Stimulated activated CD4-positive, alpha-beta T cell treated with anti-CD3 and anti-CD28 coated beads, Interleukin-2, amount 100 ng/mL, for 48 hours (primary cell): ENCODE measurements around the gene PLEKHN1.
"Not testable (repeated sequence)": the region's sequence is repeated elsewhere in the genome, so short reads cannot be mapped to it uniquely, and the experiment has no call there.

Experiments
- DNase-seq, 2 donors: peaks; one replicate each; pipeline ENCODE4 v3.0.0-alpha.2; 2020

Gene PLEKHN1

DNA sequence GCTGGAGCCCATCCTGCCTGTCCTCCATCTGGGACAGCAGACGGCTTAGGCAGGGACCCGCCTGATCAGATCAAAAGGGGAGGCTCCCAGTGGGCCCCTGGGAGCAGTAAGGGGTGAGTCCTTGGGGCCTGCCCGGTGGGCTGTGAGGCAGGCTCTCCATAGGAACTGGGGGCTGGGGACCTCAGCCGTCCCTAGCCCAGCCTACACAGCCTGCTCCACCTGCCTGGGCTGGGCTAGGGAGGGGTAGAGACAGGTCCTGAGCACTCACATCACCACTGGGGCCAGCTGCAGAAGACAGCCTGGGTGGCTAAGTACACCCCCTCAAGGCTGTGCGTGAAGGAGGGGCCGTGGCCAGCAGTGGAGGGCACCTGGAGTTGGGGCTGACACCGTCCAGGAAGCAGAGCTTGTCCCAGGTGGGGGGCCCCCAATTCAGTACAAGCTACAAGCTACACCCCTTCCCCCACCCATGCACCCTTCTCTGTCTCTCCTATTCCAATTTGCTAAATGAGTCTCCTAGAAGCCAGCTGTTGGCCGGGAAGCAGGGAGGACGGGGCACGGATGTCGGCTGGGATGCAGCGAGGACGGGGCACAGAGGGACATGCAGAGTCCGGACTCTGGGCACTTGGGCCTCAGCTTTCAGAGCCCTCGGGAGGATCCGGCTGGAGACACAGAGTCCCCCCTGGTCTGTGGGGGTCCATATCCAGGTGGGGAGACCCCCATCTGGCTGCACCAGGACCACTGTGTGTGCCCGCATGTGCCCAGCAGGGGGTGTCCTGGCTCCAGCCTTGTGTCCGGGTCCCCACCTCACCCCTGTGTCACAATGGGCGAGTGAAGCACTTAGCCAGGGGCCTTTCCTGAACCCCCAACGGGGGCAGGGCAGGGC, 48.8 kb downstream of the PLEKHN1 start:
- no peak for DNase-seq

DNA sequence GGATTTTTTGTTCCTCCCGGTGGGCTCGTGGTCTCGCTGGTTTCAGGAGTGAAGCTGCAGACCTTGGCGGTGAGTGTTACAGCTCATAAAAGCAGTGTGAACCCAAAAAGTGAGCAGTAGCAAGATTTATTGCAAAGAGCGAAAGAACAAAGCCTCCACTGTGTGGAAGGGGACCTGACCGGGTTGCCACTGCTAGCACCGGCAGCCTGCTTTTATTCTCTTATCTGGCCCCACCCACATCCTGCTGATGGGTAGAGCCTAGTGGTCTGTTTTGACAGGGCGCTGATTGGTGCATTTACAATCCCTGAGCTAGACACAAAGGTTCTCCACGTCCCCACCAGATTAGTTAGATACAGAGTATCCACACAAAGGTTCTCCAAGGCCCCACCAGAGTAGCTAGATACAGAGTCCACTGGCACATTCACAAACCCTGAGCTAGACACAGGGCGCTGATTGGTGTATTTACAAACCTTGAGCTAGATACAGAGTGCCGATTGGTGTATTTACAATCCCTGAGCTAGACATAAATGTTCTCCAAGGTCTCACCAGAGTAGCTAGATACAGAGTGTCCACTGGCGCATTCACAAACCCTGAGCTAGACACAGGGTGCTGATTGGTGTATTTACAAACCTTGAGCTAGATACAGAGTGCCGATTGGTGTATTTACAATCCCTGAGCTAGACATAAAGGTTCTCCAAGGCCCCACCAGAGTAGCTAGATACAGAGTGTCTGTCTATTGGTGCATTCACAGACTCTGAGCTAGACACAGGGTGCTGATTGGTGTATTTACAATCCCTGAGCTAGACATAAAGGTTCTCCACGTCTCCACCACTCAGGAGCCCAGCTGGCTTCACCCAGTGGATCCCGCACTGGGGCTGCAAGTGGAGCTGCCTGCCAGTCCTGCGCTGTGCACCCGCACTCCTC, 51.4 kb downstream of the PLEKHN1 start:
- DNase-seq = not testable (repeated sequence)

GRCh38 chr1:1018321-1018685, 52.0 kb downstream of the PLEKHN1 start:
- DNase-seq = not testable (repeated sequence)

DNA sequence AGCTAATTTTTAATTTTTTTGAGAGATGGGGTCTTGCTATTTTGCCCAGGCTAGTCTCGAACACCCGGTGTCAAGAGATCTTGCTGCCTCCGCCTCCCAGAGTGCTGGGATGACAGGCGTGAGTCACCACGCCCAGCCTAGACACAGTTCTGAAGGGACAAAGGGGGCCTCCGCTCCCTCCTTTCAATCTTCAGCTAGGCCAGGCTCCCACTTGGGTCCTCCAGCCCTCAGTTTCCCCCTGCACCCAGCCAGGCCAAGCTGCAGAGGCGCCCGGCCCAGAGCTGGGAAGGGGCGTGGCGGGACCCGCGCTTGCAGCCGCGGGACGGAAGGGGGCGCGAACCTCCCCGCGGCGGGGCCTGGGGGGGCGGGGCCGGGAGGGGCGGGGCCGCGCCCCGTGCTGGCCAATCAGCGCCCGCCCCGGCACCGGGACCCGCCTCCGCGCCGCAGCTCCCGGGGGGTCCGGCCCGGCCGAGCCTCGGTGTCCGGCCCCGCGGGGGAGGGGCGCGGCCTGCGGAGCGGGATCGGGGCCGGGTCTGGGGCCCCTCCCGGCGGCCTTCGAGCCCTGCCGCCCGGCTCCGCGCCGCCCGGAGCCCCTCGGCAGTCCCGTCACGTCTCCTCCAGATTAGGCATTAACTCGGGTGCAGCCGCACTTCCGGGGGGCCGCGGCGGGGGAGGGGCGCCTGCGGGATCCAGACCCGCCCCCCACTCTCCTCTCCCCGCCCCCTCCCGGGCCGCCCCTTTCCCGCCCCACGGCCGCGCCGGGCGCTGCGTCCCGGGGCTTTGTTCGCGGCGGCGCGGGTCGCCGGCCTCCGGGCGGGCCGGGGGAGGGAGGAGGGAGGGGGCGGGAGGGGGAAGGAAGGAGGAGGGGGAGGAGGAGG, 53.1 kb downstream of the PLEKHN1 start:
- peak; percentile 74 to 85 for DNase-seq

DNA sequence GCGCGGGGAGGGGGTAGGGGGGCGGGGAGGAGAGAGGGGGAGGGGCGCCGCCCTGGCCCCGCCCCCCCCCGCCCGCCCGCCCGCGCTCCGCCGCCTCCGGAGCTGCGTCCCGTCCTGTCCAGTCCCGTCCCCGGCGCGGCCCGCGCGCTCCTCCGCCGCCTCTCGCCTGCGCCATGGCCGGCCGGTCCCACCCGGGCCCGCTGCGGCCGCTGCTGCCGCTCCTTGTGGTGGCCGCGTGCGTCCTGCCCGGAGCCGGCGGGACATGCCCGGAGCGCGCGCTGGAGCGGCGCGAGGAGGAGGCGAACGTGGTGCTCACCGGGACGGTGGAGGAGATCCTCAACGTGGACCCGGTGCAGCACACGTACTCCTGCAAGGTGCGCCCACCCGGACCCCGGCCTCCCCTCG, 53.7 kb downstream of the PLEKHN1 start, which contains the start of gene AGRN:
TSS of gene AGRN (plus strand) at position 121 of the 405 bp plus-strand sequence. CDS start at position 174, 53 bp downstream.
- no peak for DNase-seq

GRCh38 chr1:1020415-1021009, 54.2 kb downstream of the PLEKHN1 start:
- DNase-seq = no peak

DNA sequence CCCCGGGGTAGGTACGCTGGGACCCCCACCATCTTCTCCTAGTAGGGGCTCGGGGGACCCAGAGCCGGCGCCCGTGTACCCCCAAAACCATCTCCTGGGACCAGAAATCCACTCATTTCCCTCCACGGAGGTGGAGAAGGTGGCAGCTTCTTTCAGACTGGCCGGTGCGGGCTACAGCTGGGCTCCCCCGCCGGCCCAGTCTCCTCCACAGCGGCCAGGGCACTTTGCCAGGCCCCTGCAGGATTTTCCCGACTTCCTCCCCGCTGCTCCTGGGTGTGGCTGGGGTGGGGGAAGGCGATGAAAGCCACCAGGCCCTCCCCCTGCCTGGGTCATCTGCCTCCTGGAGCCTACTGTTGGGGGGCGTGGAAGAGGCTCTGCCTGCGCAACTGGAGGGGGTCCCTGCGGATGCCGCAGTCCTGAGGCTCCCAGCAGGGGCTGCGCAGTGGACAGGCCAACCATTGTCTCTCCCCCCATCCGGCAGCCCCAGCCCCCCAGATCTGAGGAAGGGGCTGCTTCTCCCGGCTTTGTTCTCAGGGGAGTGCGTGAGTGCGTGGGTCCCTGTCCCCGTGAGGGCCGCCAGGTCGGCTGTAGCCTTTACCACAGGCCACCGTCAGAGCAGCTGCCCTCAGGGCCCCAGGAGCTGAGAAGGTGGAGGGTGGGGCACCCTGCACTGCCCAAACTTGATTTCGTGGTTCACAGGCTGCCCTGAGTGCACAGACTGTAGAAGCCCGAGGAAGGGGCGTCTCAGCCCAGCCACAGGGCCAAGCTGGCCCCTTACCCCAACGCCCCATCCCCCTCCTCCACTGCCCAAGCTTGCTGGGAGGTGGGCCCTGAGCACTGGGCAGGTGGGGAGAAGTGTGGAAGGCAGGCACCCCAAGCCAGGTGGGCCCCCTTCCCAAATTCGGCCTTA, 55.0 kb downstream of the PLEKHN1 start:
- DNase-seq = no peak

GRCh38 chr1:1021920-1022259, 55.6 kb downstream of the PLEKHN1 start:
- DNase-seq = no peak

GRCh38 chr1:1022302-1023009, 56.2 kb downstream of the PLEKHN1 start:
- no peak for DNase-seq

GRCh38 chr1:1023700-1024099, 57.4 kb downstream of the PLEKHN1 start:
- DNase-seq = no peak

- no peak for DNase-seq
Measured at GRCh38 chr1:1024149-1024770, 58.0 kb downstream of the PLEKHN1 start.

GRCh38 chr1:1024771-1025699, 58.8 kb downstream of the PLEKHN1 start:
- DNase-seq = no peak
